ENCODE data around the gene IL2.

IL2 gene

GRCh38 chr4:122456231-122457116, at the start of gene IL2:
Gene IL2, minus strand, starts transcription at chr4:122456725. Its CDS starts 285 bp downstream, at chr4:122456440.
- no peaks in the 10 kb centered on the region for H3K4me1 ChIP-seq (ENCODE audit: control insufficient read depth in 1 of 2, insufficient read depth in 2 of 2, low read length in 2 of 2)
- H3K36me3 ChIP-seq (ENCODE audit: control insufficient read depth in 1 of 2, insufficient read depth in 2 of 2, low read length in 2 of 2): no peaks in the 10 kb centered on the region
- no peak within 1 kb of the TSS for H3K27ac ChIP-seq (ENCODE audit: low read length)
- no peaks in the 10 kb centered on the region for H3K27me3 ChIP-seq (ENCODE audit: low read depth, low read length)
- H3K4me3 ChIP-seq (ENCODE audit: low read depth in 1 of 2, low read length in 2 of 2): no peak within 1 kb of the TSS
- H3K9me3 ChIP-seq (ENCODE audit: control insufficient read depth in 1 of 2, low read length in 2 of 2): no peaks in the 10 kb centered on the region

DNA sequence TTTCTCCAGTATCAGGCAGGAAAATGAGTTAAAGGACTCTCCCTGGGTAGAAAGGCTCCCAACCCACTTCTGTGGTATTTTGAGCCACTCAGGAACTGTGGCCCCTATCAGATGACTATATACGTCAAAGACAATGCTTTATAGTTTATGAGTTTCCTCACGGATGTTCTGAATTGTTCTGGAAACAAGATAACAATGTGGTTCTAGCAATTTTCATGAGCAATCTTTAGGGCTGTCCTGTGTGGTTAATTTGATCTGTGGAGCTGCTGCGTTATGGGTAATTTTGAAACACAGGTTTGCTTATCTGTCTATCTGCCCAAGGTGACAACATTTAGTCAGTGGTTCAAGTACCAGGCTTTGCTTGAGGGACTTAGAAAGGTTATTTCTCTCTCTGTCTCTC, 46.7 kb upstream of the IL2 start:
- Histone ChIP-seq H3K4me1 (ENCODE audit: control insufficient read depth in 1 of 2, insufficient read depth in 2 of 2, low read length in 2 of 2) (no peaks in the 10 kb centered on the region), H3K36me3 (ENCODE audit: control insufficient read depth in 1 of 2, insufficient read depth in 2 of 2, low read length in 2 of 2) (no peaks in the 10 kb centered on the region), H3K27me3 (ENCODE audit: low read depth, low read length) (no peaks in the 10 kb centered on the region), H3K27ac (ENCODE audit: low read length) (no peak overlapping the region), H3K4me3 (ENCODE audit: low read depth in 1 of 2, low read length in 2 of 2) (no peak overlapping the region), H3K9me3 (ENCODE audit: control insufficient read depth in 1 of 2, low read length in 2 of 2) (no peaks in the 10 kb centered on the region)

DNA sequence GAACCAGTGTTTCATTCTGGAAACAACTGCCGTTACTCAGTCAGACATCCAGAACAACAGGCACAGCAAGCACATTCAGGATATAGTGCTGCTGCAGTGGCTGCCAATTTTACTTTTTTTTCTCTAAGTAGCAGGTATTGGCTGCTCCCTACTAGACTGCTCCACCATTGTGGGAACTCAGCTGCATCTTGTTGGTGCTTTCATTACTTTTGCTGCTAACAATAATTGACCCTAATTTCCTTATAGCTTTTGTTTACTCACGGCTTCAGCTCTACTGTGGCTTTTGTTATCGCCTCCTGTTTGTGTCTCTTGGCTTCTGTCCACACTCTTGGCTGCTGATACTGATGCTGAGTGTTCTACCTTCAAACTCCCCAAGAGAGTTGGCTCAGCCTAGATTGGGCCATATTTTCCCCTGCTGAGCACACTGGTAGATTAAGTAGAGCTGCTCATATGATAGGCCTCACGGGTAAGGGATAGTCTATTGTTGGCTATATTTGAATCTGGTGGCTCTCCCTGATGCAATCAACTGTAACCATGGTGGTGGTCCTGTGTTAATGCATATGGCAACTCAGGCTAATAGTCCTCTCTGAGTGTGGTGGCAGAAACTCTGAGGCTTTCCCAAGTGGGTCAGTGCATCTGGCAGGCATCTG, 44.5 kb upstream of the IL2 start:
- Histone ChIP-seq H3K27me3 (ENCODE audit: low read depth, low read length) (no peaks in the 10 kb centered on the region), H3K36me3 (ENCODE audit: control insufficient read depth in 1 of 2, insufficient read depth in 2 of 2, low read length in 2 of 2) (no peaks in the 10 kb centered on the region), H3K4me3 (ENCODE audit: low read depth in 1 of 2, low read length in 2 of 2) (no peak overlapping the region), H3K27ac (ENCODE audit: low read length) (no peak overlapping the region), H3K4me1 (ENCODE audit: control insufficient read depth in 1 of 2, insufficient read depth in 2 of 2, low read length in 2 of 2) (no peaks in the 10 kb centered on the region), H3K9me3 (ENCODE audit: control insufficient read depth in 1 of 2, low read length in 2 of 2) (no peaks in the 10 kb centered on the region)

DNA sequence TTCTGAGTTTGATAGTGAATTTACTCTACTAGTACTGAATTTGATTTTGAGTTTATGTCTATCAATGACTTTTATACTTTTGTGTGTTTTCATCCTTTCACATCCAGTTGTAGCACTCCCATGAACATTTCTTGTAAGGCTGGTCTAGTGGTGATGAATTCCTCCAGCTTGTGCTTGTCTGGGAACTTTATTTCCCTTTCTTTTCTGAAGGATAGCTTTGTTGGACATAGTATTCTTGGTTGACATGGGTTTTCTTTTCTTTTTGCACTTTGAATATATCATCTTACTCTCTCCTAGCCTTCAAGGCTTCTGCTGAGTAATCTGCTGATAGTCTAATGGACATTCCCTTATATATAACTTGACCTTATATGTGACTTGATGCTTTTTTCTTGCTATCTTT, 32.5 kb upstream of the IL2 start:
- no peak overlapping the region for H3K4me3 ChIP-seq (ENCODE audit: low read depth in 1 of 2, low read length in 2 of 2)
- H3K36me3 ChIP-seq (ENCODE audit: control insufficient read depth in 1 of 2, insufficient read depth in 2 of 2, low read length in 2 of 2): no peaks in the 10 kb centered on the region
- peaks cover 7 to 22% of the 10 kb centered on the region in 2 donors for H3K9me3 ChIP-seq (ENCODE audit: control insufficient read depth in 1 of 2, low read length in 2 of 2)
- H3K4me1 ChIP-seq (ENCODE audit: control insufficient read depth in 1 of 2, insufficient read depth in 2 of 2, low read length in 2 of 2): no peaks in the 10 kb centered on the region
- no peaks in the 10 kb centered on the region for H3K27me3 ChIP-seq (ENCODE audit: low read depth, low read length)
- H3K27ac ChIP-seq (ENCODE audit: low read length): no peak overlapping the region

DNA sequence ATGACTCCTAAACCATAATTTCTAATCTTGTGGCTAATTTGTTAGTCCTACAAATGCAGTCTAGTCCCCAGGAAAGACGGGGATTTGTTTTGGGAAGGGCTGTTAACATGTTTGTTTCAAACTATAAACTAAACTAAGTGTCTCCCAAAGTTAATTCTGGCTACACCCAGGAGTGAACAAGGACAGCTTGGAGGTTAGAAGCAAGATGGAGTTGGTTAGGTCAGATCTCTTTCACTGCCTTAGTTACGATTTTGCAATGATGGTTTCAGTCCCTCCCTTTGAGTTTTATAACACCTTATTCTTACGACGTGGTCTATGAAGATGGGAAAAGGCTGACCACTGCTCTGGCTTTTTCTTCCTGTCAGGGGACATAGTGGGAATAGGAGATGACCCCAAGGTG, 27.0 kb upstream of the IL2 start:
- H3K9me3 ChIP-seq (ENCODE audit: control insufficient read depth in 1 of 2, low read length in 2 of 2): peaks cover 0 to 2% of the 10 kb centered on the region in 2 donors
- no peaks in the 10 kb centered on the region for H3K36me3 ChIP-seq (ENCODE audit: control insufficient read depth in 1 of 2, insufficient read depth in 2 of 2, low read length in 2 of 2)
- H3K27ac ChIP-seq (ENCODE audit: low read length): no peak overlapping the region
- H3K4me3 ChIP-seq (ENCODE audit: low read depth in 1 of 2, low read length in 2 of 2): no peak overlapping the region
- H3K4me1 ChIP-seq (ENCODE audit: control insufficient read depth in 1 of 2, insufficient read depth in 2 of 2, low read length in 2 of 2): no peaks in the 10 kb centered on the region
- H3K27me3 ChIP-seq (ENCODE audit: low read depth, low read length): no peaks in the 10 kb centered on the region

GRCh38 chr4:122481766-122482405, 25.4 kb upstream of the IL2 start:
- no peaks in the 10 kb centered on the region for H3K27me3 ChIP-seq (ENCODE audit: low read depth, low read length)
- no peaks in the 10 kb centered on the region for H3K4me1 ChIP-seq (ENCODE audit: control insufficient read depth in 1 of 2, insufficient read depth in 2 of 2, low read length in 2 of 2)
- H3K9me3 ChIP-seq (ENCODE audit: control insufficient read depth in 1 of 2, low read length in 2 of 2): no peaks in the 10 kb centered on the region
- no peaks in the 10 kb centered on the region for H3K36me3 ChIP-seq (ENCODE audit: control insufficient read depth in 1 of 2, insufficient read depth in 2 of 2, low read length in 2 of 2)
- H3K27ac ChIP-seq (ENCODE audit: low read length): no peak overlapping the region
- no peak overlapping the region for H3K4me3 ChIP-seq (ENCODE audit: low read depth in 1 of 2, low read length in 2 of 2)

DNA sequence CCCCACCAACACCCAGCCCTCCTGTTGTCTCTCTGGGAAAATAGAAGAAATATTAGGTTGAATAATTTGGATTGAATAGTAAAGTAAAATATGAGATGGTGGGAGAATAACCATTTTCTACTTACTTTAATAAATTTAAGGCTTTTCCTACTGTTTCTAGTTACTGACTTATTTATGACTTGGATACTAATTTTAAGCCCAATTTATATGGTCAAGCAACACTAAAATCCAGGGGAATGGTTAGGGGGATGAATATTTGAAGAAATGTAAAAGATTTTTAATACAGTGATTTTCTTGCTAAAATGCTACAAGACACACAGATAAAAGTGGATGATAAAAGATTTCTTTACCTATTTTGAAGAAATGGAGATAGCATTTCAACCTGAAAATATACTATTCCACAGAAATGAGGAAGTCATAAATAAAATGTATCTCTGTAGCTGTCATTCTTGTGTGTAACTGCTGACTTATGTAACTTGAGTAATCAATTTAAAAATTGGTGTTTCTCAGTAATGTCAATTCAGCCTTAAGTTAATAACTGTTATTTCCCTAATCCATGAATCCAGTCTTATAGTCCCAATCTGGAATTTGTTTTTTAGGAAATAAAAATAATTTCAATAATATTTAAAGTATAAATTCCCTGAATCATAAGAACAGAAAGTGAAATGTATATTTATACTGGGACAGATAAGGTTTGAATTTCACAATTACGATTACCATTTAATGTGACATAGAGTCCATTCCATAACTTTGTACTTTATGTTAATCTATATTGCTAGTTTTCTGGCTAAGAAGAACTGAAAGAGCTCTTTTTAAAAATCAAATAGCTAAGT, 24.3 kb upstream of the IL2 start:
- no peaks in the 10 kb centered on the region for H3K27me3 ChIP-seq (ENCODE audit: low read depth, low read length)
- no peak overlapping the region for H3K27ac ChIP-seq (ENCODE audit: low read length)
- no peak overlapping the region for H3K4me3 ChIP-seq (ENCODE audit: low read depth in 1 of 2, low read length in 2 of 2)
- H3K4me1 ChIP-seq (ENCODE audit: control insufficient read depth in 1 of 2, insufficient read depth in 2 of 2, low read length in 2 of 2): no peaks in the 10 kb centered on the region
- no peaks in the 10 kb centered on the region for H3K36me3 ChIP-seq (ENCODE audit: control insufficient read depth in 1 of 2, insufficient read depth in 2 of 2, low read length in 2 of 2)
- H3K9me3 ChIP-seq (ENCODE audit: control insufficient read depth in 1 of 2, low read length in 2 of 2): no peaks in the 10 kb centered on the region

- no peaks in the 10 kb centered on the region for H3K9me3 ChIP-seq (ENCODE audit: control insufficient read depth in 1 of 2, low read length in 2 of 2)
- no peak overlapping the region for H3K27ac ChIP-seq (ENCODE audit: low read length)
- no peak overlapping the region for H3K4me3 ChIP-seq (ENCODE audit: low read depth in 1 of 2, low read length in 2 of 2)
- no peaks in the 10 kb centered on the region for H3K27me3 ChIP-seq (ENCODE audit: low read depth, low read length)
- H3K4me1 ChIP-seq (ENCODE audit: control insufficient read depth in 1 of 2, insufficient read depth in 2 of 2, low read length in 2 of 2): no peaks in the 10 kb centered on the region
- H3K36me3 ChIP-seq (ENCODE audit: control insufficient read depth in 1 of 2, insufficient read depth in 2 of 2, low read length in 2 of 2): no peaks in the 10 kb centered on the region
Observed at GRCh38 chr4:122479935-122480416, 23.5 kb upstream of the IL2 start.

- H3K27me3 ChIP-seq (ENCODE audit: low read depth, low read length): no peaks in the 10 kb centered on the region
- H3K4me1 ChIP-seq (ENCODE audit: control insufficient read depth in 1 of 2, insufficient read depth in 2 of 2, low read length in 2 of 2): no peaks in the 10 kb centered on the region
- no peak overlapping the region for H3K4me3 ChIP-seq (ENCODE audit: low read depth in 1 of 2, low read length in 2 of 2)
- H3K36me3 ChIP-seq (ENCODE audit: control insufficient read depth in 1 of 2, insufficient read depth in 2 of 2, low read length in 2 of 2): no peaks in the 10 kb centered on the region
- H3K9me3 ChIP-seq (ENCODE audit: control insufficient read depth in 1 of 2, low read length in 2 of 2): peaks cover 0 to 2% of the 10 kb centered on the region in 2 donors
- H3K27ac ChIP-seq (ENCODE audit: low read length): no peak overlapping the region
Observed at GRCh38 chr4:122476745-122477144, 20.2 kb upstream of the IL2 start.

DNA sequence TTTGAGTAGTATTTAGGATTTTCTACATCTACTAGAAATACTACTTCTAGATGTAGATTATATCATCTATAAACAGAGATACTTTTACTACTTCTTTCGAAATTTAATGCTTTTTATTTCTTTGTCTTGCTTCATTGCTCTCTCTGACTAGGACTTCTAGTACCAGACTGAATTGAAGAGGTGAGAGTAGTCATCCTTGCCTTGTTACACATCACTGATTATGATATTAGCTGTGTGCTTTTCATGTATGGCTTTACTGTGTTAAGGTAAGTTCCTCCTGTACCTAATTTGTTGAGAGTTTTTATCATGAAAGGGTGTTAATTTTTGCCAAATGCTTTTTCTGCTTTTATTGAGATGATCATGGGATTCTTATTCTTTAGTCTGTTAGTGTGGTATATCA, 19.6 kb upstream of the IL2 start:
- H3K36me3 ChIP-seq (ENCODE audit: control insufficient read depth in 1 of 2, insufficient read depth in 2 of 2, low read length in 2 of 2): no peaks in the 10 kb centered on the region
- no peaks in the 10 kb centered on the region for H3K4me1 ChIP-seq (ENCODE audit: control insufficient read depth in 1 of 2, insufficient read depth in 2 of 2, low read length in 2 of 2)
- H3K4me3 ChIP-seq (ENCODE audit: low read depth in 1 of 2, low read length in 2 of 2): no peak overlapping the region
- H3K27ac ChIP-seq (ENCODE audit: low read length): no peak overlapping the region
- H3K9me3 ChIP-seq (ENCODE audit: control insufficient read depth in 1 of 2, low read length in 2 of 2): peaks cover 0 to 2% of the 10 kb centered on the region in 2 donors
- H3K27me3 ChIP-seq (ENCODE audit: low read depth, low read length): no peaks in the 10 kb centered on the region

- Histone ChIP-seq H3K4me1 (ENCODE audit: control insufficient read depth in 1 of 2, insufficient read depth in 2 of 2, low read length in 2 of 2) (no peaks in the 10 kb centered on the region), H3K36me3 (ENCODE audit: control insufficient read depth in 1 of 2, insufficient read depth in 2 of 2, low read length in 2 of 2) (no peaks in the 10 kb centered on the region), H3K27ac (ENCODE audit: low read length) (no peak overlapping the region), H3K27me3 (ENCODE audit: low read depth, low read length) (no peaks in the 10 kb centered on the region), H3K4me3 (ENCODE audit: low read depth in 1 of 2, low read length in 2 of 2) (no peak overlapping the region), H3K9me3 (ENCODE audit: control insufficient read depth in 1 of 2, low read length in 2 of 2) (peaks cover 0 to 7% of the 10 kb centered on the region in 2 donors)
Observed at GRCh38 chr4:122475233-122475632, 18.7 kb upstream of the IL2 start.

Measured in muscle layer of duodenum (tissue), 2 donors.